Measurements from ENCODE around the gene PIK3R2.

The PIK3R2 gene

GRCh38 chr19:18152817-18153555 is at the start of gene PIK3R2:
Gene PIK3R2 (plus strand): TSS chr19:18153163. CDS start chr19:18155880, 2,717 bp downstream.
- peak; percentile 97 to 100 for DNase-seq

GRCh38 chr19:18104793-18105131 is 48.2 kb upstream of the PIK3R2 start:
- no peak for DNase-seq

- DNase-seq: peak; percentile 51
These were observed 47.7 kb upstream of the PIK3R2 start for GRCh38 chr19:18105259-18105658.

- DNase-seq: no peak
These were observed 45.7 kb upstream of the PIK3R2 start for GRCh38 chr19:18107235-18107634.

GRCh38 chr19:18108897-18109296 is 44.1 kb upstream of the PIK3R2 start:
- no peak for DNase-seq

- no peak for DNase-seq
These were observed 43.6 kb upstream of the PIK3R2 start for GRCh38 chr19:18109341-18109732.

GRCh38 chr19:18109733-18110608 is 43.0 kb upstream of the PIK3R2 start:
- peak in 1 of 2 donors; percentile 51 for DNase-seq

- DNase-seq: no peak
These were observed 42.2 kb upstream of the PIK3R2 start for GRCh38 chr19:18110609-18111232.

- DNase-seq: peak; percentile 69 to 96
These were observed 39.9 kb upstream of the PIK3R2 start for GRCh38 chr19:18112989-18113478.

- DNase-seq: no peak
These were observed 39.1 kb upstream of the PIK3R2 start for GRCh38 chr19:18113827-18114226.

- DNase-seq: no peak
These were observed 38.5 kb upstream of the PIK3R2 start for GRCh38 chr19:18114483-18114882.

- DNase-seq: no peak
These were observed 35.6 kb upstream of the PIK3R2 start for GRCh38 chr19:18117364-18117691.

- DNase-seq: peak; percentile 79 to 96
These were observed 35.1 kb upstream of the PIK3R2 start for GRCh38 chr19:18117692-18118378.

- DNase-seq: no peak
These were observed 34.4 kb upstream of the PIK3R2 start for GRCh38 chr19:18118420-18119012.

GRCh38 chr19:18119013-18119716 is 33.8 kb upstream of the PIK3R2 start:
- DNase-seq: no peak

GRCh38 chr19:18119717-18120105 is 33.3 kb upstream of the PIK3R2 start:
- no peak for DNase-seq

- no peak for DNase-seq
These were observed 32.8 kb upstream of the PIK3R2 start for GRCh38 chr19:18120127-18120526.

- no peak for DNase-seq
These were observed 31.8 kb upstream of the PIK3R2 start for GRCh38 chr19:18121166-18121565.

GRCh38 chr19:18122424-18122823 is 30.5 kb upstream of the PIK3R2 start:
- no peak for DNase-seq

GRCh38 chr19:18122860-18123795 is 29.8 kb upstream of the PIK3R2 start:
- DNase-seq: no peak

- DNase-seq: no peak
These were observed 29.1 kb upstream of the PIK3R2 start for GRCh38 chr19:18123819-18124218.

Data from inflammatory macrophage treated with lipopolysaccharide for 1 hour (primary cell).